Measurements from ENCODE around the gene NHSL1.

The NHSL1 gene

GRCh38 chr6:138502546-138502945, 3.3 kb upstream of the NHSL1 start:
- no peak overlapping the region for H3K27ac ChIP-seq (ENCODE audit: low read length)
- H3K9me3 ChIP-seq (ENCODE audit: insufficient read depth, low read length, severe bottlenecking), result no peaks in the 10 kb centered on the region
- H4K20me1 ChIP-seq (ENCODE audit: insufficient read depth, low read length), result no peaks in the 10 kb centered on the region
- H3K4me2 ChIP-seq (ENCODE audit: insufficient read depth, low read length), result no peak overlapping the region
- H3K9ac ChIP-seq (ENCODE audit: low read depth, low read length), result no peak overlapping the region
- DNase-seq (no peak), ATAC-seq (ENCODE audit: insufficient read depth, low read depth) (no peak)
- no peaks in the 10 kb centered on the region for H3K79me2 ChIP-seq (ENCODE audit: insufficient read depth, low read length)
- no peaks in the 10 kb centered on the region for H3K4me1 ChIP-seq (ENCODE audit: insufficient read depth, low read length)
- H2AFZ ChIP-seq (ENCODE audit: low read depth, low read length), result no peak overlapping the region
- H3K36me3 ChIP-seq (ENCODE audit: insufficient read depth, low read length), result no peaks in the 10 kb centered on the region
- no peak overlapping the region for H3K4me3 ChIP-seq (ENCODE audit: low read depth in 1 of 2, low read length in 2 of 2)
- TF ChIP-seq EZH2 (IDR thresholded peaks at IDR 0.05; ENCODE audit: borderline replicate concordance, low read depth, low read length, severe bottlenecking) (no peak), CTCF (IDR thresholded peaks at IDR 0.05; ENCODE audit: borderline replicate concordance, extremely low read depth, low read length, poor library complexity, severe bottlenecking) (no peak)
- H3K27me3 ChIP-seq (ENCODE audit: insufficient read depth, low read length, poor library complexity), result peaks cover 10% of the 10 kb centered on the region

- Histone ChIP-seq H3K27ac (ENCODE audit: low read length) (no peak overlapping the region), H3K4me1 (ENCODE audit: insufficient read depth, low read length) (no peaks in the 10 kb centered on the region), H3K79me2 (ENCODE audit: insufficient read depth, low read length) (no peaks in the 10 kb centered on the region), H3K36me3 (ENCODE audit: insufficient read depth, low read length) (no peaks in the 10 kb centered on the region), H3K27me3 (ENCODE audit: insufficient read depth, low read length, poor library complexity) (peaks cover 11% of the 10 kb centered on the region), H3K9ac (ENCODE audit: low read depth, low read length) (no peak overlapping the region), H4K20me1 (ENCODE audit: insufficient read depth, low read length) (no peaks in the 10 kb centered on the region), H2AFZ (ENCODE audit: low read depth, low read length) (no peak overlapping the region), H3K4me3 (ENCODE audit: low read depth in 1 of 2, low read length in 2 of 2) (no peak overlapping the region), H3K4me2 (ENCODE audit: insufficient read depth, low read length) (no peak overlapping the region), H3K9me3 (ENCODE audit: insufficient read depth, low read length, severe bottlenecking) (no peaks in the 10 kb centered on the region)
- DNase-seq (no peak), ATAC-seq (ENCODE audit: insufficient read depth, low read depth) (no peak)
- TF ChIP-seq CTCF (IDR thresholded peaks at IDR 0.05; ENCODE audit: borderline replicate concordance, extremely low read depth, low read length, poor library complexity, severe bottlenecking), result no peak
- TF ChIP-seq EZH2 (IDR thresholded peaks at IDR 0.05; ENCODE audit: borderline replicate concordance, low read depth, low read length, severe bottlenecking), result no peak
These were observed 1.7 kb upstream of the NHSL1 start for GRCh38 chr6:138500867-138501446.

GRCh38 chr6:138500045-138500665, 861 bp upstream of the NHSL1 start:
- no peak overlapping the region for H3K4me3 ChIP-seq (ENCODE audit: low read depth in 1 of 2, low read length in 2 of 2)

More at GRCh38 chr6:138500045-138500665, 861 bp upstream of the NHSL1 start:
- H3K9me3 ChIP-seq (ENCODE audit: insufficient read depth, low read length, severe bottlenecking), result no peaks in the 10 kb centered on the region
- H3K4me1 ChIP-seq (ENCODE audit: insufficient read depth, low read length), result no peaks in the 10 kb centered on the region
- H3K9ac ChIP-seq (ENCODE audit: low read depth, low read length), result no peak overlapping the region
- no peak overlapping the region for H3K27ac ChIP-seq (ENCODE audit: low read length)
- TF ChIP-seq EZH2 (IDR thresholded peaks at IDR 0.05; ENCODE audit: borderline replicate concordance, low read depth, low read length, severe bottlenecking) (no peak), CTCF (IDR thresholded peaks at IDR 0.05; ENCODE audit: borderline replicate concordance, extremely low read depth, low read length, poor library complexity, severe bottlenecking) (no peak)
- H3K4me2 ChIP-seq (ENCODE audit: insufficient read depth, low read length), result no peak overlapping the region
- no peaks in the 10 kb centered on the region for H4K20me1 ChIP-seq (ENCODE audit: insufficient read depth, low read length)
- DNase-seq (no peak), ATAC-seq (ENCODE audit: insufficient read depth, low read depth) (no peak)
- peaks cover 11% of the 10 kb centered on the region for H3K27me3 ChIP-seq (ENCODE audit: insufficient read depth, low read length, poor library complexity)
- H2AFZ ChIP-seq (ENCODE audit: low read depth, low read length), result no peak overlapping the region
- no peaks in the 10 kb centered on the region for H3K79me2 ChIP-seq (ENCODE audit: insufficient read depth, low read length)
- no peaks in the 10 kb centered on the region for H3K36me3 ChIP-seq (ENCODE audit: insufficient read depth, low read length)
